Measurements from ENCODE around the gene RAX.

GRCh38 chr18:59219672-59220163 lies 53.5 kb downstream of the RAX start, which contains the start of gene GRP:
- no peak for TF ChIP-seq CTCF (IDR thresholded peaks at IDR 0.05 in 2 of 3, conservative IDR thresholded peaks at IDR 0.05 in 1 of 3; ENCODE audit: control insufficient read depth in 2 of 3, extremely low read depth in 1 of 3, insufficient read depth in 1 of 3, low read depth in 3 of 3, low read length in 3 of 3)
- TF ChIP-seq POLR2A (IDR thresholded peaks at IDR 0.05; ENCODE audit: low read depth, low read length) = no peak
- no peak for TF ChIP-seq RAD21 (IDR thresholded peaks at IDR 0.05; ENCODE audit: insufficient read depth, low read depth, low read length)
- TF ChIP-seq MAX (IDR thresholded peaks at IDR 0.05; ENCODE audit: low read depth, low read length) = no peak
- no peak for TF ChIP-seq KAT2A (conservative IDR thresholded peaks at IDR 0.05; ENCODE audit: control insufficient read depth, low read depth, low read length)
- no peak for TF ChIP-seq SUZ12 (IDR thresholded peaks at IDR 0.05; ENCODE audit: unreplicated experiment)
- no peak for TF ChIP-seq REST (IDR thresholded peaks at IDR 0.05; ENCODE audit: low read depth, low read length)
- TF ChIP-seq RBBP5 (conservative IDR thresholded peaks at IDR 0.05) = no peak
- no peak for TF ChIP-seq GABPA (IDR thresholded peaks at IDR 0.05; ENCODE audit: low read depth)
- TF ChIP-seq CREM (IDR thresholded peaks at IDR 0.05; ENCODE audit: low read depth) = no peak
- TF ChIP-seq TCF7 (IDR thresholded peaks at IDR 0.05; ENCODE audit: borderline replicate concordance) = no peak
- TF ChIP-seq YY1 (IDR thresholded peaks at IDR 0.05; ENCODE audit: low read depth, low read length) = no peak
- no peak for TF ChIP-seq ZNF687 (IDR thresholded peaks at IDR 0.05)
